Dendritic cell treated with granulocyte-macrophage colony-stimulating factor and Interleukin-4, amounts not matched to agents 40 ng/mL and 50 ng/mL, for 4 days (primary cell): Measurements from ENCODE around the gene MARVELD2.
"Not testable (repeated sequence)": the region's sequence is repeated elsewhere in the genome, so short reads cannot be mapped to it uniquely, and the experiment has no call there.

ENCODE experiments used
- H3K27ac Mint-ChIP-seq: one replicate; pipeline ENCODE4 v1.8.0; 2022; ENCODE audit warnings: mild to moderate bottlenecking, mixed read lengths
- H3K27me3 Mint-ChIP-seq: one replicate; pipeline ENCODE4 v1.8.0; 2022; ENCODE audit warnings: mild to moderate bottlenecking, mixed read lengths
- H3K36me3 Mint-ChIP-seq: one replicate; pipeline ENCODE4 v1.8.0; 2022; ENCODE audit warnings: low read depth, mixed read lengths
- H3K4me1 Mint-ChIP-seq: one replicate; pipeline ENCODE4 v1.8.0; 2022; ENCODE audit warnings: low read depth, mixed read lengths
- H3K4me3 Mint-ChIP-seq: one replicate; pipeline ENCODE4 v1.8.0; 2022; ENCODE audit warnings: mild to moderate bottlenecking, moderate library complexity, mixed read lengths
- H3K9me3 Mint-ChIP-seq: one replicate; pipeline ENCODE4 v1.8.0; 2022; ENCODE audit warnings: mixed read lengths
- intact Hi-C: fragments of 100-400 bp; cut with micrococcal nuclease; formaldehyde crosslinking; loops from one replicate; pipeline ENCODE4 v1.15.0; 2022

MARVELD2 gene

DNA sequence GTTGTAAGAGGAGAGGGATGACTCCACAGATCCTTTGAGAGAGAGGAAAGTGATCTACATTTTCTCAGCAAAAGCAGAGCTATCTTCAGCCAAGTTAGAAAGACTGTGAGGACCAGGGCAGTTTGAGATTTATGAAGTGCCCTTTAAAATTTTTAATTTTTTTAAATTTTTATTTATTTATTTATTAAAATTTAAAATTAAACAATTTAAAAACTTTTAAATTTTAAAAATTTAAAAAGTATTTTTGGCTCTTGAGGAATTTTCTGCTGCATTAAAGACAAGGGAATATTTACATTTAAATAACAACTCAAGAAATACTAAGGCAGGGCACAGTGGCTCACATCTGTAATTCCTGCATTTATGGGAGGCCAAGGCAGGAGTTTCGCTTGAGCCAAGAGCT is 47.3 kb downstream of the MARVELD2 start:
- Mint-ChIP-seq H3K4me1 (no peaks in the 10 kb centered on the region), H3K36me3 (no peaks in the 10 kb centered on the region), H3K9me3 (no peaks in the 10 kb centered on the region), H3K27me3 (no peaks in the 10 kb centered on the region), H3K27ac (no peak overlapping the region), H3K4me3 (no peak overlapping the region)
- intact Hi-C loops: no loop called here

DNA sequence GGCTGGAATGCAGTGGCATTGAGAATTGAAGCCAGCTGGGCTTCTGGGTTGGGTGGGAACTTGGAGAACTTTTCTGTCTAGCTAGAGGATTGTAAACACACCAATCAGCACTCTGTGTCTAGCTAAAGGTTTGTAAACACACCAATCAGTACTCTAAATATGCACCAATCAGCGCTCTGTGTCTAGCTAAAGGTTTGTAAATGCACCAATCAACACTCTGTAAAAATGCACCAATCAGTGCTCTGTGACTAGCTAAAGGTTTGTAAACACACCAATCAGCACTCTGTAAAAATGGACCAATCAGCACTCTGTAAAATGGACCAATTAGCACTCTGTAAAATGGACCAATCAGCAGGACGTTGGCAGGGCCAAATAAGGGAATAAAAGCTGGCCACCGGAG is 51.5 kb downstream of the MARVELD2 start:
- H3K4me3 Mint-ChIP-seq, H3K9me3 Mint-ChIP-seq, intact Hi-C loops, H3K27me3 Mint-ChIP-seq, H3K36me3 Mint-ChIP-seq, H3K4me1 Mint-ChIP-seq, H3K27ac Mint-ChIP-seq: not testable (repeated sequence)

DNA sequence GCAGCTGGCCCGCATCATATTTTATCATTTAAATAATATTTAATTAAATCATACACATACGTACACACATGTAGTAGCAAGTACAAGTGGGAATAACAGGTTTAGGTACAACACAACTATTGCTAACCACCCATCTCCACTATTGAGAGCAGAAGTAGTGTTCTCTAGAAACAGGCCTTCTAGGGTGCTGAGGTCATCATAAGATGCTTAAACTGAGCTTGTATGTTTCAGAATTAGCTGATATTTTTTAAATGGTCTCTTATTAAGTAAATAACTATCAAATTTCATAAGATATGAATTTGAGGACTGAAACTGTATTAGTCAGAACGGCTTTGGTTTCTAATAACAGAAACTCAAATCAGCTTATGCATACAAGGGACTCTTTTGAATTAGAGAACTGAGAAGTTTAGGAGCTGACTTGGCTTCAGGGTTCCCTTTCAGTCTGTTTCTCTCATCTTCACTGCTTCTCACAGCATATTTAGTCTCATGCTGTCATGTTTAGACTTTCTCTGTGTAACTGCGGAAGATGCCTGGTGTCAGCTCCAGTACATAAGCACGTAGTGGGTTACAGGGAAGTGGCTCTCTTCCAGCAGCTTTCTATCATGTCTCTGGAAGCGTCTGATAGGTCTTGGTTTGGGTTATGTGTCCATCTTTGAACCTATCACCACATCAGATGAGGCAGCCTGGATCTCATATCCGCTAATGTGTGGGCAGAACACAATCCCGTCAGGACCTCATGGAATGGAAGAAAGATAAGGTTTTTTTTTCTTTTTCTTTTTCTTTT is 52.7 kb downstream of the MARVELD2 start:
- peak overlapping the region; percentile 41 for H3K27ac Mint-ChIP-seq
- no peaks in the 10 kb centered on the region for H3K27me3 Mint-ChIP-seq
- H3K9me3 Mint-ChIP-seq: peaks cover 6% of the 10 kb centered on the region
- intact Hi-C loops: no loop called here
- no peak overlapping the region for H3K4me3 Mint-ChIP-seq
- no peaks in the 10 kb centered on the region for H3K36me3 Mint-ChIP-seq
- peaks cover 5% of the 10 kb centered on the region for H3K4me1 Mint-ChIP-seq

DNA sequence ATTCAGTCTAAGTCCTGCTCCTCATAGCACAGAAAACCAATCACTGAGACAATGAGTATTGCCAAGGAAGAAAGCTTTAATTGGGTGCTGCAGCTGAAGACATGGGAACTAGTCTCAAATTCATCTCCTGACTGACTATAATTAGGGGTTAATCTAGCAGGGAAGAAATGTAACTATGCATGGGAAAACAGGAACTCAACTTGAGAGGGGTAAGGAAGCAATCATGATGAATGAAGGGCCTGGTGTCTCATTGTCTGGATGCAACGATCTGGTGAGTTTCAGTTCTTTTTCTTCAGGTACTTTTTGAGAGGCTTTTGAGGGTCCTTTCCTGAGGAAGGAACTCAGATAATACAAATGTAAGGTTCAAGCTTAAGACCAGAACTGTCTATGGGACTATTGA is 53.7 kb downstream of the MARVELD2 start:
- intact Hi-C loops: no loop called here
- no peak overlapping the region for H3K27ac Mint-ChIP-seq
- H3K4me3 Mint-ChIP-seq: no peak overlapping the region
- no peaks in the 10 kb centered on the region for H3K36me3 Mint-ChIP-seq
- H3K27me3 Mint-ChIP-seq: no peaks in the 10 kb centered on the region
- peaks cover 5% of the 10 kb centered on the region for H3K4me1 Mint-ChIP-seq
- peaks cover 6% of the 10 kb centered on the region for H3K9me3 Mint-ChIP-seq

- H3K4me3 Mint-ChIP-seq, H3K4me1 Mint-ChIP-seq, H3K36me3 Mint-ChIP-seq, intact Hi-C loops, H3K9me3 Mint-ChIP-seq, H3K27me3 Mint-ChIP-seq, H3K27ac Mint-ChIP-seq: not testable (repeated sequence)
Measured at GRCh38 chr5:69471516-69471915, 56.6 kb downstream of the MARVELD2 start.

GRCh38 chr5:69472535-69473143 is 57.7 kb downstream of the MARVELD2 start:
- H3K36me3 Mint-ChIP-seq, H3K27me3 Mint-ChIP-seq, intact Hi-C loops, H3K27ac Mint-ChIP-seq, H3K4me3 Mint-ChIP-seq, H3K4me1 Mint-ChIP-seq, H3K9me3 Mint-ChIP-seq: not testable (repeated sequence)

GRCh38 chr5:69477170-69477569 is 62.3 kb downstream of the MARVELD2 start:
- intact Hi-C loops: no loop called here
- H3K9me3 Mint-ChIP-seq: no peaks in the 10 kb centered on the region
- H3K4me1 Mint-ChIP-seq: no peaks in the 10 kb centered on the region
- no peak overlapping the region for H3K27ac Mint-ChIP-seq
- no peaks in the 10 kb centered on the region for H3K27me3 Mint-ChIP-seq
- no peak overlapping the region for H3K4me3 Mint-ChIP-seq
- no peaks in the 10 kb centered on the region for H3K36me3 Mint-ChIP-seq

- intact Hi-C loops, H3K9me3 Mint-ChIP-seq, H3K36me3 Mint-ChIP-seq, H3K4me1 Mint-ChIP-seq, H3K27ac Mint-ChIP-seq, H3K4me3 Mint-ChIP-seq, H3K27me3 Mint-ChIP-seq: not testable (repeated sequence)
Measured at GRCh38 chr5:69478296-69478695, 63.4 kb downstream of the MARVELD2 start.

DNA sequence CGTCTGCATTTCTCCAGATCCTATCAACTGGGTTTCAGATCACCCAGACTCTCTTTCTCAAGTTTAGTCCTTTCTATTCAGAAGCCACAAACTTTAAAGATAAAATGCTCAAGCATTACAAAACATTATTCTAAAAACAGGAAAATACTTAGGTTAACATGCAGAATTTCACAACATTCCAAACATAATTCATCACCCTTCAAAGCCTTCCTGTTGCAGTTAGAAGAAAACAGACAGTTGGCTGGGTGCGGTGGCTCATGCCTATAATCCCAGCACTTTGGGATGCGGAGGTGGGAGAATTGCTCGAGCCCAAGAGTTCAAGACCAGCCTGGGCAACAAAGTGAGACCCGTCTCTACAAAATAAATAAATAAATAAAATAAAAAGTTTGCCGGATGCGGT is 70.0 kb downstream of the MARVELD2 start:
- H3K27me3 Mint-ChIP-seq: peaks cover 1% of the 10 kb centered on the region
- intact Hi-C loops: no loop called here
- no peaks in the 10 kb centered on the region for H3K9me3 Mint-ChIP-seq
- H3K36me3 Mint-ChIP-seq: no peaks in the 10 kb centered on the region
- H3K4me3 Mint-ChIP-seq: no peak overlapping the region
- peaks cover 7% of the 10 kb centered on the region for H3K4me1 Mint-ChIP-seq
- H3K27ac Mint-ChIP-seq: no peak overlapping the region

GRCh38 chr5:69485471-69485870 is 70.6 kb downstream of the MARVELD2 start:
- H3K9me3 Mint-ChIP-seq: no peaks in the 10 kb centered on the region
- intact Hi-C loops: no loop called here
- H3K4me3 Mint-ChIP-seq: no peak overlapping the region
- H3K36me3 Mint-ChIP-seq: no peaks in the 10 kb centered on the region
- peaks cover 1% of the 10 kb centered on the region for H3K27me3 Mint-ChIP-seq
- no peak overlapping the region for H3K27ac Mint-ChIP-seq
- peaks cover 7% of the 10 kb centered on the region for H3K4me1 Mint-ChIP-seq

DNA sequence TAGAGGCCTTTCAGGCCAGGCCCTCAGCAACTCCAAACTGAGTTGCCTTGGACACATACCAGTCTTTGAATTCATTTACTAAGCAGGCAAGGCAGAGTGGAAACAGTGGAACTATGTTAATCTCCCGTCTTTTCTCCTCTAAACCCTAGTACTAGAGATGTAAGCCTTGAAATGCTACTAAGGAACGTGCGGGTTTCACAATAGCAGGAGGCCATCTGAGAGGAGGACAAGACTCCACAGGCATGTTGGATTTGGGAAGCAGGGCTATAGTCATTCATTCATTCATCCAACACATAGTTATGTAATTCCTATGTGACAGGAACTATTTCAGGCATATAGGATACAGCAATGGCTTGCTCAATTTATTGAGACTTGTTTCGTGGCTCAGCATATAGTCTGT is 74.3 kb downstream of the MARVELD2 start:
- peaks cover 21% of the 10 kb centered on the region for H3K4me1 Mint-ChIP-seq
- peaks cover 7% of the 10 kb centered on the region for H3K36me3 Mint-ChIP-seq
- no peaks in the 10 kb centered on the region for H3K9me3 Mint-ChIP-seq
- intact Hi-C loops: no loop called here
- no peak overlapping the region for H3K27ac Mint-ChIP-seq
- peaks cover 31% of the 10 kb centered on the region for H3K27me3 Mint-ChIP-seq
- H3K4me3 Mint-ChIP-seq: no peak overlapping the region

- Mint-ChIP-seq H3K4me1 (peaks cover 14% of the 10 kb centered on the region), H3K9me3 (no peaks in the 10 kb centered on the region), H3K36me3 (peaks cover 7% of the 10 kb centered on the region), H3K4me3 (no peak overlapping the region), H3K27me3 (peaks cover 37% of the 10 kb centered on the region), H3K27ac (no peak overlapping the region)
- intact Hi-C loops: loop anchor here (10.0 kb wide), 1 partner anchor 46 kb away; no protein-coding TSS in a partner anchor
Measured at GRCh38 chr5:69491027-69491426, 76.1 kb downstream of the MARVELD2 start.

- H3K27me3 Mint-ChIP-seq: peaks cover 37% of the 10 kb centered on the region
- intact Hi-C loops: loop anchor here (10.0 kb wide), 1 partner anchor 47 kb away; no protein-coding TSS in a partner anchor
- H3K9me3 Mint-ChIP-seq: no peaks in the 10 kb centered on the region
- H3K36me3 Mint-ChIP-seq: peaks cover 7% of the 10 kb centered on the region
- no peak overlapping the region for H3K27ac Mint-ChIP-seq
- peaks cover 14% of the 10 kb centered on the region for H3K4me1 Mint-ChIP-seq
- H3K4me3 Mint-ChIP-seq: peak overlapping the region; percentile 86
Measured at GRCh38 chr5:69491838-69492390, 77.0 kb downstream of the MARVELD2 start.

- peak within 1 kb of the TSS; percentile 34 for H3K27ac Mint-ChIP-seq
- H3K36me3 Mint-ChIP-seq: peaks cover 7% of the 10 kb centered on the region
- peaks cover 14% of the 10 kb centered on the region for H3K4me1 Mint-ChIP-seq
- peak within 1 kb of the TSS; percentile 86 for H3K4me3 Mint-ChIP-seq
- no peaks in the 10 kb centered on the region for H3K9me3 Mint-ChIP-seq
- peaks cover 36% of the 10 kb centered on the region for H3K27me3 Mint-ChIP-seq
- intact Hi-C loops: loop anchor here (10.0 kb wide), 1 partner anchor 48 kb away; no protein-coding TSS in a partner anchor
Measured at GRCh38 chr5:69492391-69492922, 77.5 kb downstream of the MARVELD2 start, which contains the start of gene OCLN. Gene OCLN (plus strand): TSS chr5:69492790. CDS start chr5:69504245, 11,455 bp downstream.
